HepG2 (cell line): ENCODE results near the gene CDKN3. TPM values are rescaled to one million over a fixed set of nuclear protein-coding genes. Genes with fewer than 3 reads are reported as not detected.

ENCODE experiments used
- AHR ChIP-seq: IDR thresholded peaks from 2 replicates; pipeline ENCODE4 v1.6.1; 2018; ENCODE audit warnings: missing genetic modification reagents, missing compliant biosample characterization
- ELK4 ChIP-seq: sonication (generic); formaldehyde crosslinking; IDR thresholded peaks from 2 replicates; pipeline ENCODE4 v1.9.0; 2021; ENCODE audit warnings: missing genetic modification reagents, borderline replicate concordance
- ESRRA ChIP-seq: sonication (generic); formaldehyde crosslinking; IDR thresholded peaks from 2 replicates; pipeline ENCODE4 v1.5.1; 2020; ENCODE audit warnings: mild to moderate bottlenecking, low read depth, missing genetic modification reagents
- NFKBIZ ChIP-seq: IDR thresholded peaks from 2 replicates; pipeline ENCODE4 v1.6.1; 2018; ENCODE audit warnings: missing genetic modification reagents, missing compliant biosample characterization
- RERE ChIP-seq: IDR thresholded peaks from 2 replicates; pipeline ENCODE4 v1.6.1; 2016; ENCODE audit warnings: low read depth, missing genetic modification reagents, missing compliant biosample characterization
- SNAPC2 ChIP-seq: sonication (generic); formaldehyde crosslinking; IDR thresholded peaks from 2 replicates; pipeline ENCODE4 v1.8.1; 2022; ENCODE audit warnings: mild to moderate bottlenecking, missing genetic modification reagents
- SOX6 ChIP-seq, 2 experiments: fragments of 450-650 bp in 1 of 2; sonication (generic) in 1 of 2; formaldehyde crosslinking in 1 of 2; IDR thresholded peaks; 2 replicates each; pipeline versions ENCODE4 v1.4.0 to v1.6.1; 2017 to 2020; ENCODE audit warnings: antibody characterized with exemption in 1 of 2, mild to moderate bottlenecking in 1 of 2, missing genetic modification reagents in 1 of 2
- TGIF2 ChIP-seq: IDR thresholded peaks from 2 replicates; pipeline ENCODE4 v1.6.1; 2016; ENCODE audit warnings: control low read depth, missing compliant biosample characterization
- UBTF ChIP-seq: sonication (generic); formaldehyde crosslinking; IDR thresholded peaks from 2 replicates; pipeline ENCODE4 v1.4.0; 2020; ENCODE audit warnings: mild to moderate bottlenecking, missing genetic modification reagents
- ZBTB37 ChIP-seq: sonication (generic); formaldehyde crosslinking; IDR thresholded peaks from 2 replicates; pipeline ENCODE4 v1.4.0; 2020; ENCODE audit warnings: mild to moderate bottlenecking, missing genetic modification reagents
- ZBTB38 ChIP-seq: sonication (generic); formaldehyde crosslinking; IDR thresholded peaks from 2 replicates; pipeline ENCODE4 v1.5.1; 2020; ENCODE audit warnings: mild to moderate bottlenecking, missing genetic modification reagents
- ZFP36L2 ChIP-seq: sonication (generic); formaldehyde crosslinking; IDR thresholded peaks from 2 replicates; pipeline ENCODE4 v1.4.0; 2020; ENCODE audit warnings: missing genetic modification reagents
- ZNF512B ChIP-seq: sonication (generic); formaldehyde crosslinking; IDR thresholded peaks from 2 replicates; pipeline ENCODE4 v1.5.1; 2020; ENCODE audit warnings: missing genetic modification reagents, mild to moderate bottlenecking, borderline replicate concordance
- ZNF878 ChIP-seq: sonication (generic); formaldehyde crosslinking; IDR thresholded peaks from 2 replicates; pipeline ENCODE4 v1.8.1; 2023; ENCODE audit warnings: mild to moderate bottlenecking, missing genetic modification reagents, moderate library complexity
- polyA plus RNA-seq, 8 experiments: library from polyadenylated mRNA; depleted of rRNA in 3 of 8; stranded (reverse) in 7 of 8; unstranded in 1 of 8; fragments of >200 nt; fragmentation: Illumina TruSeq in 4 of 8; extraction: Trizol in 4 of 8; gene quantifications; 2 replicates each; pipeline versions ENCODE4 v1.2.1 to v1.2.3, GENCODE V29; 2011 to 2016; ENCODE audit warnings: low read depth in 4 of 8, missing spikeins in 1 of 8, mixed read lengths in 1 of 8; ENCODE audit not compliant: insufficient read depth in 1 of 8
- total RNA-seq, 5 experiments: library from RNA; depleted of rRNA; stranded (reverse); fragments of >200 nt; fragmentation: Illumina TruSeq; extraction: Trizol; gene quantifications; 2 replicates each; pipeline ENCODE4 v1.2.3, GENCODE V29; 2016; ENCODE audit warnings: low read depth in 1 of 5

Gene CDKN3
- total and polyA plus RNA-seq, 2 of the 13 experiments (the other 11 are each of a cell fraction or from before 2014, with no cell fraction given), result 63.0 to 88.9 TPM

GRCh38 chr14:54396493-54397335 is at the start of gene CDKN3 (continued):
- TF ChIP-seq ELK4 (CRISPR knock-in tag) (no peak), TGIF2 (CRISPR knock-in tag) (peak; percentile 87), NFKBIZ (no peak), ZNF512B (CRISPR knock-in tag) (0 out of 2 replicates have a peak, but pooled peaks have one; percentile 60), ESRRA (CRISPR knock-in tag) (no peak; the same call in 1 of the 2 replicates), ZBTB38 (CRISPR knock-in tag) (peak; percentile 63; the same call in 1 of the 2 replicates), SNAPC2 (peak; percentile 89), ZNF878 (CRISPR knock-in tag) (peak; percentile 98), ZBTB37 (CRISPR knock-in tag) (no peak), SOX6 (IDR thresholded peaks at IDR 0.05) (no peak), SOX6 (CRISPR knock-in tag; IDR thresholded peaks at IDR 0.05) (peak; percentile 77), AHR (CRISPR knock-in tag) (0 out of 2 replicates have a peak, but pooled peaks have one; percentile 67), ZFP36L2 (CRISPR knock-in tag) (no peak), RERE (0 out of 2 replicates have a peak, but pooled peaks have one; percentile 14), UBTF (peak; percentile 88)
